Left ventricle myocardium inferior (tissue), 1 donor: Measurements from ENCODE around the gene ROBO3. TPM values are rescaled to one million over a fixed set of nuclear protein-coding genes. Genes with fewer than 3 reads are reported as not detected.

ENCODE experiments used
- DNase-seq: peaks from one replicate; pipeline ENCODE4 v3.0.0-alpha.2; 2020
- H3K27ac ChIP-seq: fragments of 200-600 bp; replicated peaks from 2 replicates; pipeline ENCODE4 v1.8.0; 2021
- H3K27me3 ChIP-seq: fragments of 200-600 bp; 2 replicates; pipeline ENCODE4 v1.8.0; 2021; ENCODE audit warnings: low read depth
- H3K36me3 ChIP-seq: fragments of 200-600 bp; 2 replicates; pipeline ENCODE4 v1.8.0; 2021
- H3K4me1 ChIP-seq: fragments of 200-600 bp; 2 replicates; pipeline ENCODE4 v1.8.0; 2021
- H3K4me3 ChIP-seq: fragments of 200-600 bp; 2 replicates; pipeline ENCODE4 v1.8.0; 2021; ENCODE audit warnings: mild to moderate bottlenecking, moderate library complexity
- H3K9me3 ChIP-seq: fragments of 200-600 bp; replicated peaks from 2 replicates; pipeline ENCODE4 v1.8.0; 2021
- intact Hi-C: fragments of 100-400 bp; cut with micrococcal nuclease; formaldehyde crosslinking; loops from one replicate; pipeline ENCODE4 v1.11.0; 2022
- total RNA-seq: library from RNA; stranded (reverse); fragmentation: NEBNext Ultra II Directional; extraction: Animal tissue kit (Norgen Biotek cat#: 25700); gene quantifications from one replicate; pipeline ENCODE4 v1.2.1, GENCODE V29; 2021
- TF ChIP-seq, protein P1 (sequence below): fragments of 200-600 bp; IDR thresholded peaks from 2 replicates; pipeline ENCODE4 v1.8.0; 2021; ENCODE audit warnings: antibody characterized with exemption, mild to moderate bottlenecking, borderline replicate concordance
- donor health status: DM: no; HTN: yes; CAD: no; lungs with severe emphysema.

ROBO3 gene
- total RNA-seq, 1 donor from 2014 or later: 3.9 TPM

GRCh38 chr11:124867700-124868099 lies 2.5 kb downstream of the ROBO3 start:
- H3K27ac ChIP-seq: no peak overlapping the region
- intact Hi-C loops: no loop called here
- peaks cover 100% of the 10 kb centered on the region for H3K27me3 ChIP-seq

DNA sequence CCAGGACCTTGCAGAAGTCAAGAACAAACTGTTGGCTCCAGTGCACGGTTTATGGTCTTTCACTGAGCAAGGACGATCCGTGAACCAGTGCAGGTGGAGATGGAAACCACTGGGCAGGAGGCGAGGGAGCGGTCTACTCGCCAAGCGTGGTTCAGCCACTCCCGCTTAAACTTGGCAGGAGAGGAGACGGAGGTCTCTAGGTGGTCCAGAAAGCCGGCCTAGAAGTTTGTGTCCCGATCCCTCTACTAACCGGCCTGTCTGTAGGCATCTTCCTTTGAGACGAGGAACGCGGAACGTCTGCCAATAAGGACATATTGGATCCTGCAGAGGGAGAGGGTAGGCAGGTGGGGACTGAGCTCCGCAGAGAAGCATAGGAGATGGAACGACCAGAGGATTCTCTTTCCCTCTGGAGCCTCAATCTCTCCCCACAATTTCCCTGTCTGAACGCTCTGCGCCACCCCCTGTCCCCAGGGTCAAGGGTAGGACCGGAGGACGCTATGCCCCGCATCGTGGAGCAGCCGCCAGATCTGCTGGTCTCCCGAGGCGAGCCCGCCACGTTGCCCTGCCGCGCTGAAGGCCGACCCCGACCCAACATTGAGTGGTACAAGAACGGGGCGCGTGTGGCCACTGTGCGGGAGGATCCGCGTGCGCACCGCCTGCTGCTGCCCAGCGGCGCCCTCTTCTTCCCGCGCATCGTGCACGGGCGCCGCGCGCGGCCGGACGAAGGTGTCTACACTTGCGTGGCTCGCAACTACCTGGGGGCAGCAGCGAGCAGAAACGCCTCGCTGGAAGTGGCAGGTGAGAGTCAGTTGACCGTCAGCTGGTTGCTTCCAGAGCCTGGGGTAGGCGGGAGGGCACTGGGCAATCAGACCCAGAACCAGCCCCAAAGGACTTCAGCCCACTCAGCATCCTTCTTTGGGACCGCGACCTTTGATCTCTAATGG lies 3.4 kb downstream of the ROBO3 start:
- intact Hi-C loops: no loop called here
- Histone ChIP-seq H3K4me3 (peak overlapping the region; percentile 11), H3K36me3 (no peaks in the 10 kb centered on the region), H3K27ac (no peak overlapping the region), H3K27me3 (peaks cover 100% of the 10 kb centered on the region), H3K9me3 (no peaks in the 10 kb centered on the region), H3K4me1 (peaks cover 54% of the 10 kb centered on the region)
- DNase-seq: no peak
- TF ChIP-seq, protein P1, sequence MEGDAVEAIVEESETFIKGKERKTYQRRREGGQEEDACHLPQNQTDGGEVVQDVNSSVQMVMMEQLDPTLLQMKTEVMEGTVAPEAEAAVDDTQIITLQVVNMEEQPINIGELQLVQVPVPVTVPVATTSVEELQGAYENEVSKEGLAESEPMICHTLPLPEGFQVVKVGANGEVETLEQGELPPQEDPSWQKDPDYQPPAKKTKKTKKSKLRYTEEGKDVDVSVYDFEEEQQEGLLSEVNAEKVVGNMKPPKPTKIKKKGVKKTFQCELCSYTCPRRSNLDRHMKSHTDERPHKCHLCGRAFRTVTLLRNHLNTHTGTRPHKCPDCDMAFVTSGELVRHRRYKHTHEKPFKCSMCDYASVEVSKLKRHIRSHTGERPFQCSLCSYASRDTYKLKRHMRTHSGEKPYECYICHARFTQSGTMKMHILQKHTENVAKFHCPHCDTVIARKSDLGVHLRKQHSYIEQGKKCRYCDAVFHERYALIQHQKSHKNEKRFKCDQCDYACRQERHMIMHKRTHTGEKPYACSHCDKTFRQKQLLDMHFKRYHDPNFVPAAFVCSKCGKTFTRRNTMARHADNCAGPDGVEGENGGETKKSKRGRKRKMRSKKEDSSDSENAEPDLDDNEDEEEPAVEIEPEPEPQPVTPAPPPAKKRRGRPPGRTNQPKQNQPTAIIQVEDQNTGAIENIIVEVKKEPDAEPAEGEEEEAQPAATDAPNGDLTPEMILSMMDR: no peak

More at GRCh38 chr11:124867700-124868099, 2.5 kb downstream of the ROBO3 start:
- TF ChIP-seq, protein P1: peak; percentile 60
- H3K4me1 ChIP-seq: peaks cover 62% of the 10 kb centered on the region
- DNase-seq: no peak
- no peaks in the 10 kb centered on the region for H3K36me3 ChIP-seq
- H3K9me3 ChIP-seq: no peaks in the 10 kb centered on the region
- H3K4me3 ChIP-seq: no peak overlapping the region

- no peak for DNase-seq
- intact Hi-C loops: no loop called here
- TF ChIP-seq, protein P1: no peak
- H3K27ac ChIP-seq: no peak overlapping the region
- no peaks in the 10 kb centered on the region for H3K9me3 ChIP-seq
- no peak overlapping the region for H3K4me3 ChIP-seq
- H3K4me1 ChIP-seq: peaks cover 50% of the 10 kb centered on the region
- no peaks in the 10 kb centered on the region for H3K36me3 ChIP-seq
- H3K27me3 ChIP-seq: peaks cover 100% of the 10 kb centered on the region
Measured at GRCh38 chr11:124869331-124869730, 4.1 kb downstream of the ROBO3 start.

DNA sequence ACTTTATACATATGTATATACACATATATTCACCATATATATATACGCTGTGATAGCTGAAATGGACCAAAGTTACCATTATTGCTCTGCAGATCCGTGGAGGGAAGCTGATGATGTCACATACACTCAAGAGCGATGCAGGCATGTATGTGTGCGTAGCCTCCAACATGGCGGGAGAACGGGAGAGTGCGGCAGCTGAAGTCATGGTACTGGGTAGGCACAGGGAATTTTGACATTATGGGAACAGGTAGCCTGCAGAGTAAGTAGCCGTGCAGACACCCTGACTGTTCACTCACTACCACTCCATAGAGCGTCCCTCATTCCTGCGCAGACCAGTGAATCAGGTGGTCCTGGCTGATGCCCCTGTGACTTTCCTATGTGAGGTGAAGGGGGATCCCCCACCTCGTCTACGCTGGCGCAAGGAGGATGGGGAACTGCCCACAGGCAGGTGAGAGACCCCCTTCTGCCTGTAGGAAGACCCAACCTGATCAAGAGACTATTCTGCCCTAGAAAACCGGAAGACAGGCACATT lies 4.7 kb downstream of the ROBO3 start:
- TF ChIP-seq, protein P1: no peak
- Histone ChIP-seq H3K4me1 (peaks cover 44% of the 10 kb centered on the region), H3K36me3 (no peaks in the 10 kb centered on the region), H3K27me3 (peaks cover 100% of the 10 kb centered on the region), H3K4me3 (no peak overlapping the region), H3K9me3 (no peaks in the 10 kb centered on the region), H3K27ac (no peak overlapping the region)
- intact Hi-C loops: no loop called here
- no peak for DNase-seq

GRCh38 chr11:124870430-124870829 lies 5.2 kb downstream of the ROBO3 start:
- TF ChIP-seq, protein P1: no peak
- intact Hi-C loops: no loop called here
- Histone ChIP-seq H3K27me3 (peaks cover 99% of the 10 kb centered on the region), H3K4me3 (no peak overlapping the region), H3K27ac (no peak overlapping the region), H3K9me3 (no peaks in the 10 kb centered on the region), H3K4me1 (peaks cover 39% of the 10 kb centered on the region), H3K36me3 (no peaks in the 10 kb centered on the region)
- no peak for DNase-seq
